PC-3 (cell line): Measurements from ENCODE around the gene TEX54. TPM values are rescaled to one million over a fixed set of nuclear protein-coding genes. Genes with fewer than 3 reads are reported as not detected.

Source experiments
- ATAC-seq: fragments of 200-7000 bp; cut with Tn5 transposase; 2 replicates; pipeline ENCODE4 v1.9.1; 2020; ENCODE audit warnings: mild to moderate bottlenecking, moderate library complexity
- BruUV-seq: library from RNA; stranded (reverse); fragments of 400-500 nt; replicated peaks from 2 replicates; lab custom pipeline; 2021; lab: Mats Ljungman, UMichigan
- CTCF ChIA-PET: fragments of 300-600 bp; sonication (Branson Sonifier 250); formaldehyde crosslinking; loops from one replicate; lab custom pipeline; 2022; ENCODE audit warnings: antibody characterized with exemption; lab: Charles Lee
- POLR2A ChIA-PET: fragments of 300-600 bp; sonication (Branson Sonifier 250); formaldehyde crosslinking; loops from one replicate; lab custom pipeline; 2022; ENCODE audit warnings: antibody characterized with exemption; ENCODE audit not compliant: unreplicated experiment; lab: Charles Lee
- DNase-seq: peaks from one replicate; pipeline ENCODE4 v3.0.0-alpha.2; 2015
- H2AFZ ChIP-seq: fragments of 300-600 bp; sonication (generic); 2 replicates; pipeline ENCODE4 v1.6.0; 2016; ENCODE audit warnings: antibody characterized with exemption, low read length
- H3F3A ChIP-seq: fragments of 300-600 bp; sonication (generic); one replicate; pipeline ENCODE4 v1.6.0; 2017; ENCODE audit warnings: antibody characterized with exemption, low read length, control low read depth, mild to moderate bottlenecking; ENCODE audit not compliant: unreplicated experiment
- H3K27ac ChIP-seq: fragments of 300-600 bp; sonication (generic); 2 replicates; pipeline ENCODE4 v1.5.1; 2016; ENCODE audit warnings: mild to moderate bottlenecking, low read length
- H3K27me3 ChIP-seq: fragments of 300-600 bp; sonication (generic); 2 replicates; pipeline ENCODE4 v1.6.1; 2016; ENCODE audit warnings: low read length, mixed read lengths
- H3K36me3 ChIP-seq: fragments of 300-600 bp; sonication (generic); 2 replicates; pipeline ENCODE4 v1.6.1; 2016; ENCODE audit warnings: low read depth, mixed run types, low read length, mixed read lengths
- H3K4me1 ChIP-seq: fragments of 300-600 bp; sonication (generic); 2 replicates; pipeline ENCODE4 v1.5.1; 2016; ENCODE audit warnings: low read length; ENCODE audit not compliant: insufficient read depth
- H3K4me2 ChIP-seq: fragments of 300-600 bp; sonication (generic); 2 replicates; pipeline ENCODE4 v1.6.0; 2016; ENCODE audit warnings: low read length
- H3K4me3 ChIP-seq: fragments of 300-600 bp; sonication (generic); 2 replicates; pipeline ENCODE4 v1.5.1; 2016; ENCODE audit warnings: mild to moderate bottlenecking, low read length, mixed read lengths
- H3K79me2 ChIP-seq: fragments of 300-600 bp; sonication (generic); 2 replicates; pipeline ENCODE4 v1.6.1; 2017; ENCODE audit warnings: low read length, mixed read lengths
- H3K9ac ChIP-seq: fragments of 300-600 bp; sonication (generic); 2 replicates; pipeline ENCODE4 v1.6.0; 2016; ENCODE audit warnings: mild to moderate bottlenecking, low read length
- H3K9me2 ChIP-seq: fragments of 300-600 bp; sonication (generic); replicated peaks from 2 replicates; pipeline ENCODE4 v1.6.1; 2016; ENCODE audit warnings: mixed run types, low read length, mixed read lengths
- H3K9me3 ChIP-seq: fragments of 300-600 bp; sonication (generic); 2 replicates; pipeline ENCODE4 v1.6.1; 2016; ENCODE audit warnings: low read length, mixed read lengths
- H4K20me1 ChIP-seq: fragments of 300-600 bp; sonication (generic); 2 replicates; pipeline ENCODE4 v1.6.1; 2016; ENCODE audit warnings: low read length, mixed read lengths
- EZH2 ChIP-seq: fragments of 300-600 bp; sonication (generic); IDR thresholded peaks from one replicate; pipeline ENCODE4 v1.6.1; 2017; ENCODE audit warnings: antibody characterized with exemption, mild to moderate bottlenecking, low read length; ENCODE audit not compliant: unreplicated experiment
- EZH2phosphoT487 ChIP-seq: fragments of 300-600 bp; sonication (generic); IDR thresholded peaks from 2 replicates; pipeline ENCODE4 v1.6.1; 2018; ENCODE audit warnings: mild to moderate bottlenecking, antibody characterized with exemption, low read length, borderline replicate concordance
- intact Hi-C: fragments of 100-400 bp; cut with micrococcal nuclease; formaldehyde crosslinking; loops from 2 replicates; pipeline ENCODE4 v1.9.0; 2023
- total RNA-seq: library from RNA; depleted of rRNA; stranded (reverse); fragments of >200 nt; gene quantifications from 2 replicates; pipeline ENCODE4 v1.2.3, GENCODE V29; 2014
- TF ChIP-seq, protein P1 (sequence below): fragments of 300-600 bp; sonication (generic); conservative IDR thresholded peaks from 2 replicates; pipeline ENCODE4 v1.5.1; 2017; ENCODE audit warnings: antibody characterized with exemption, low read depth, mild to moderate bottlenecking, low read length

The TEX54 gene
- total RNA-seq, 1 experiment from 2014 or later, result not detected

DNA sequence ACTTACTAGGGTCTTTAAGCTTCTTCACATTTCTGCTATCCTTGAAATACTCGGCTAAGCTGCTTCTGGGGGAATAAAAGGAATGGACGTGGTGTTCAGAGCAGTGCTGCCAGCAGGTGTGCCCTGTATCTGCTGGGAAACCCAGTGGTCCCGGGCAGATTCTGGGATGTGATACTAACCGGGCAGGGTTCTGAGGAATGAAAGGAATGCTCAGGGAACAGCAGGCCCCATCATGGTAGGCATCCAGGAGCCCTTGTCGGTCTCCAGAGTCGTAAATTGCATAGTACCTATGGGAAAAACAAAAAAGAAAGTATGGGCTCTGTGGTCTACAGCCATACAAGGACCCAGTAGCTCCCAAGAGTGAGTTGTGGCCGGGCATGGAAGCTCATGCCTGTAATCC lies 36.4 kb downstream of the TEX54 start:
- H3K4me1 ChIP-seq, result peaks cover 8% of the 10 kb centered on the region
- H3K9ac ChIP-seq, result no peak overlapping the region
- CTCF ChIA-PET, result interaction anchor here (0.6 kb wide), 1 partner anchor 1559 kb away, joined by 7 read pairs; no protein-coding TSS in a partner anchor
- TF ChIP-seq, protein P1, sequence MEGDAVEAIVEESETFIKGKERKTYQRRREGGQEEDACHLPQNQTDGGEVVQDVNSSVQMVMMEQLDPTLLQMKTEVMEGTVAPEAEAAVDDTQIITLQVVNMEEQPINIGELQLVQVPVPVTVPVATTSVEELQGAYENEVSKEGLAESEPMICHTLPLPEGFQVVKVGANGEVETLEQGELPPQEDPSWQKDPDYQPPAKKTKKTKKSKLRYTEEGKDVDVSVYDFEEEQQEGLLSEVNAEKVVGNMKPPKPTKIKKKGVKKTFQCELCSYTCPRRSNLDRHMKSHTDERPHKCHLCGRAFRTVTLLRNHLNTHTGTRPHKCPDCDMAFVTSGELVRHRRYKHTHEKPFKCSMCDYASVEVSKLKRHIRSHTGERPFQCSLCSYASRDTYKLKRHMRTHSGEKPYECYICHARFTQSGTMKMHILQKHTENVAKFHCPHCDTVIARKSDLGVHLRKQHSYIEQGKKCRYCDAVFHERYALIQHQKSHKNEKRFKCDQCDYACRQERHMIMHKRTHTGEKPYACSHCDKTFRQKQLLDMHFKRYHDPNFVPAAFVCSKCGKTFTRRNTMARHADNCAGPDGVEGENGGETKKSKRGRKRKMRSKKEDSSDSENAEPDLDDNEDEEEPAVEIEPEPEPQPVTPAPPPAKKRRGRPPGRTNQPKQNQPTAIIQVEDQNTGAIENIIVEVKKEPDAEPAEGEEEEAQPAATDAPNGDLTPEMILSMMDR, result no peak
- peaks cover 9% of the 10 kb centered on the region for H3F3A ChIP-seq
- no TSS peak for BruUV-seq
- intact Hi-C loops, result no loop called here
- H3K4me2 ChIP-seq, result no peak overlapping the region
- peaks cover 5% of the 10 kb centered on the region for H3K79me2 ChIP-seq
- no peak overlapping the region for H3K27ac ChIP-seq
- H3K27me3 ChIP-seq, result no peaks in the 10 kb centered on the region
- ATAC-seq (no peak), DNase-seq (no peak)
- POLR2A ChIA-PET, result no interaction called here
- H3K9me2 ChIP-seq, result no peaks in the 10 kb centered on the region
- no peak overlapping the region for H3K4me3 ChIP-seq
- H4K20me1 ChIP-seq, result no peaks in the 10 kb centered on the region
- no peaks in the 10 kb centered on the region for H3K9me3 ChIP-seq
- no peak overlapping the region for H2AFZ ChIP-seq
- peaks cover 71% of the 10 kb centered on the region for H3K36me3 ChIP-seq

DNA sequence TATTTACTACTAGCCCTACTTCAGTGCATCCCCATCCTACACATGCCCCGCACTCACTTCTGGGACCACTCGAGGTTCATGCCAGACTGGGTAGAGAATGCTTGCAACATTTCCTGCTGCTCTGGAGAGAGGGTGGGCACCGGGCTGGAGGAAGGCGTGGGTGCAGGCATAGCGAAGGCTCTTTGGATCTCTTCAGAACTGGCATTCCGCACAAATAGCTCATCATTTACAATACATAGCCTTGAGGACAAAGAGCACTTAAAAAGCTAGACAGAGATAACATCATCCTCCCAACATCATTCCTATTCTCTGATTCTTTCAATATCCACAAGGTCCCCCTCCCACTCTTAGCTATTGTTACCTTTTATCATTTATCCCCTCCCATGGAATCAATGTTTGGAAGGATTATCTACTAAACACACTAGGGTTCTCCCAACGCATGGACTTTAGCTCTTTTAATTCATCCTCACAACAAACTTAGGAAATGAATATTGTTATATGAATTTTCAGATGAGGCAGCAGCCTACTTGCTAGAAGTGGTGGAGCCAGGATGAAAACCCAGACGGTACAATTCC lies 38.4 kb downstream of the TEX54 start:
- CTCF ChIA-PET, result no interaction called here
- DNase-seq (no peak), ATAC-seq (no peak)
- POLR2A ChIA-PET, result interaction anchor here (0.5 to 1.0 kb wide), 4 partner anchors 11 to 130 kb away, joined by 3 to 5 read pairs (median 3); partner anchors contain the start of genes C11orf98 and NXF1
- Histone ChIP-seq H3F3A (peaks cover 9% of the 10 kb centered on the region), H3K4me1 (peaks cover 17% of the 10 kb centered on the region), H3K9ac (no peak overlapping the region), H3K27ac (no peak overlapping the region), H2AFZ (no peak overlapping the region), H3K4me2 (no peak overlapping the region), H3K27me3 (no peaks in the 10 kb centered on the region), H3K4me3 (no peak overlapping the region), H3K9me2 (no peaks in the 10 kb centered on the region), H3K79me2 (peaks cover 25% of the 10 kb centered on the region), H3K9me3 (no peaks in the 10 kb centered on the region), H4K20me1 (no peaks in the 10 kb centered on the region), H3K36me3 (peaks cover 60% of the 10 kb centered on the region)
- BruUV-seq, result no TSS peak
- intact Hi-C loops, result no loop called here
- TF ChIP-seq, protein P1, result no peak
- TF ChIP-seq EZH2phosphoT487, result no peak
- TF ChIP-seq EZH2, result no peak

DNA sequence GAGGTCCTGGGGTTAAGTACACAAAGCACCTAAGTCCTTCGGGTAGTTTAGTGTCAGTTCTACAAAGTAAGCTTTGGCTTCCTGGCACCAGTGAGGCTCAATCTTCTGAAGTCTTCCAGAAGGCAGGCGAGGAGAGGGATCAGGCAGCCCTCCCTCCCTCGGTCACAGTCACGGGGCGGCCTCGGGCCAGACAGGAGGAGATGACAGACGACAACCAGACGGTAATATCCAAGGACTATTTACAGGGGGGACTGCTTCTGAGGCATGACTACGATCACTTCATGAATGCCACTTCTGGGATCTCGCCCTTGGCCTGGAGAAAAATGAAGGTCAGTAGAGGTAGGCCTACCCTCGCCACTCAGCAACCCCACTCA lies 40.5 kb downstream of the TEX54 start:
- Histone ChIP-seq H3K4me3 (peak overlapping the region; percentile 96), H3F3A (peaks cover 15% of the 10 kb centered on the region), H2AFZ (no peak overlapping the region), H3K36me3 (peaks cover 42% of the 10 kb centered on the region), H4K20me1 (no peaks in the 10 kb centered on the region), H3K9me2 (no peaks in the 10 kb centered on the region), H3K9me3 (no peaks in the 10 kb centered on the region), H3K9ac (no peak overlapping the region), H3K27ac (0 out of 2 replicates have a peak overlapping the region, but pooled peaks have one; percentile 4), H3K27me3 (no peaks in the 10 kb centered on the region), H3K4me1 (peaks cover 27% of the 10 kb centered on the region), H3K79me2 (peaks cover 36% of the 10 kb centered on the region), H3K4me2 (peak overlapping the region; percentile 95)
- no TSS peak for BruUV-seq
- POLR2A ChIA-PET, result no interaction called here
- CTCF ChIA-PET, result interaction anchor here (0.6 kb wide), 1 partner anchor 37 kb away, joined by 18 read pairs; no protein-coding TSS in a partner anchor
- no peak for TF ChIP-seq EZH2
- TF ChIP-seq EZH2phosphoT487, result no peak
- TF ChIP-seq, protein P1, result no peak
- DNase-seq, result no peak
- intact Hi-C loops, result no loop called here
- peak; percentile 1; the same call in 1 of the 2 replicates for ATAC-seq
